Non-pigmented ciliary epithelial cell (primary cell): ENCODE data around the gene NT5M.

ENCODE experiments used
- DNase-seq: peaks from one replicate; pipeline ENCODE4 v3.0.0-alpha.2; 2010; ENCODE audit warnings: low read depth

The NT5M gene

GRCh38 chr17:17303847-17304490, 796 bp downstream of the NT5M start:
- DNase-seq, result no peak

- DNase-seq, result no peak
Observed at GRCh38 chr17:17304521-17304985, 1.4 kb downstream of the NT5M start.

GRCh38 chr17:17305281-17305801, 2.2 kb downstream of the NT5M start:
- DNase-seq, result no peak

- DNase-seq, result no peak
Observed at GRCh38 chr17:17309356-17309755, 6.2 kb downstream of the NT5M start.

- DNase-seq, result no peak
Observed at GRCh38 chr17:17313350-17313991, 10.3 kb downstream of the NT5M start.

- DNase-seq, result no peak
Observed at GRCh38 chr17:17314501-17315071, 11.4 kb downstream of the NT5M start.

- no peak for DNase-seq
Observed at GRCh38 chr17:17315142-17315821, 12.1 kb downstream of the NT5M start.

GRCh38 chr17:17320188-17320910, 17.2 kb downstream of the NT5M start:
- no peak for DNase-seq

- no peak for DNase-seq
Observed at GRCh38 chr17:17320911-17321220, 17.7 kb downstream of the NT5M start.

- no peak for DNase-seq
Observed at GRCh38 chr17:17321356-17322025, 18.3 kb downstream of the NT5M start.

- no peak for DNase-seq
Observed at GRCh38 chr17:17322516-17323510, 19.6 kb downstream of the NT5M start.

GRCh38 chr17:17324616-17325015, 21.4 kb downstream of the NT5M start:
- DNase-seq, result no peak

GRCh38 chr17:17325228-17325627, 22.1 kb downstream of the NT5M start:
- no peak for DNase-seq

GRCh38 chr17:17325816-17326215, 22.6 kb downstream of the NT5M start:
- no peak for DNase-seq

GRCh38 chr17:17326275-17326875, 23.2 kb downstream of the NT5M start:
- no peak for DNase-seq

GRCh38 chr17:17328251-17328650, 25.1 kb downstream of the NT5M start:
- no peak for DNase-seq

GRCh38 chr17:17341452-17341851, 38.3 kb downstream of the NT5M start:
- no peak for DNase-seq

GRCh38 chr17:17342242-17342945, 39.2 kb downstream of the NT5M start:
- DNase-seq, result no peak

- DNase-seq, result no peak
Observed at GRCh38 chr17:17343160-17343735, 40.1 kb downstream of the NT5M start.
